GM20000 (cell line): ENCODE data around the gene INPP5K.
A peak's percentile ranks its signal among the peaks of the same experiment; 100 is the strongest.

Experiments
- DNase-seq: peaks from one replicate; pipeline ENCODE4 v3.0.0; 2012; ENCODE audit warnings: low spot score
- CTCF ChIP-seq: IDR thresholded peaks from 2 replicates; pipeline ENCODE4 v1.5.1; 2012; ENCODE audit warnings: mild to moderate bottlenecking, control low read depth; ENCODE audit errors: extremely low read depth, missing control alignments

INPP5K gene

GRCh38 chr17:1522626-1523025 lies 6.2 kb upstream of the INPP5K start:
- TF ChIP-seq CTCF, result no peak
- no peak for DNase-seq

GRCh38 chr17:1521086-1521640 lies 4.8 kb upstream of the INPP5K start:
- no peak for DNase-seq
- TF ChIP-seq CTCF, result no peak

GRCh38 chr17:1519678-1520077 lies 3.3 kb upstream of the INPP5K start:
- TF ChIP-seq CTCF, result no peak
- no peak for DNase-seq

GRCh38 chr17:1518410-1518809 lies 2.0 kb upstream of the INPP5K start:
- no peak for DNase-seq
- no peak for TF ChIP-seq CTCF

DNA sequence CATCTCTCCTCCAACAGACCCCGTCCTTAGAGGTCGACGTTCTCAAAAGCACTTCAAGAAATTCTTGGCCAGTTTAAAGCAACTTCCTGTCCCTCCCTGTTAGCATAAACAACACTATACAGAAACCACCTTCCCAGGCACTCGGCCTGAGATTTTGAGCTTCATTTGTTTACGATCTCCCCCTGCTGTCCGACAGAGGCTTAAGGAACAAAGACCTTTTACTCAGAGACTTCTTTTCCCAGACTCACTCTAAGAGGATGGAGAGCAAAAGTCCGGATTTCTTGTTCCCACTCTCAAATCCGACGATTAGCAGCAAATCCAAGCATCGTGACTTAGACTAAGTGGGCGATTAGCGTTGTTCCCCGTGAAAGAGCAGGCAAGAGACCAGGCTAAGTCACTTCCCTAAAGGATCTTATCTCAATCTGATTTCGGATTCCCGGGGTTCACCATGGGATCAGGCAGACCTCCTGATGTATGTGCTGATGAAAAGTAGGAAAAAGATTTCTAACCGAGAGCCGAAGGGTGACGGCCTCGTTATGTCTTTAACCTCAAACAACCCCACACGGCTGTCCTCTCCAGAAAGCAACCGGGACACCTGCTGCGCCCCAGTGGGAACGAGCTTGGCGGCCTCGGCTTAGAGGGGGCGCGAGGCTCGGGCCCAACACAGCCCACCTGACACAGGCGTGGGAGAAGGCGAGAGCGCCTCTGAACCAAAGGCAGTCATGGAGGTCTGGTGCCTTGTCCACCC lies 598 bp downstream of the INPP5K start:
- TF ChIP-seq CTCF, result peak; percentile 55
- peak; percentile 86 for DNase-seq

DNA sequence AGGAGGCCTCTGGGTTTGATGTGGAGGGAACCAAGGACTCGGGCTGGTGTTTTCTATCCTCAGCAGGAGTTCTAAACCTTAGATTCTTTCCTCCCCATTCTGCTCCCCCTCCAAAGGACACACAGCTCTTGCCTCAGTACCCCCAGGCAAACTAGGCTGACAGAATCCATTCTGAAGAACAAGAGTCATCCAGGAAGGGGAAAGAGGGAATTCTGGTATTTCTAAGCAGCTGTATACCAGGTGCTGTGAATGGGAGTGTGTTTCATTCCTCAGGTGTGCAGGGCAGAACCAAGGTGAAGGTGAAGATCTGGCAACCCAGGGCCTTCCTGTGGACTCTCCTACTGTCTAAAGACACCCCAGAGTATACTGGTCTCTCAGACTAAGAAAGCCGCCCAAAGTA lies 4.1 kb downstream of the INPP5K start:
- DNase-seq, result no peak
- TF ChIP-seq CTCF, result no peak

DNA sequence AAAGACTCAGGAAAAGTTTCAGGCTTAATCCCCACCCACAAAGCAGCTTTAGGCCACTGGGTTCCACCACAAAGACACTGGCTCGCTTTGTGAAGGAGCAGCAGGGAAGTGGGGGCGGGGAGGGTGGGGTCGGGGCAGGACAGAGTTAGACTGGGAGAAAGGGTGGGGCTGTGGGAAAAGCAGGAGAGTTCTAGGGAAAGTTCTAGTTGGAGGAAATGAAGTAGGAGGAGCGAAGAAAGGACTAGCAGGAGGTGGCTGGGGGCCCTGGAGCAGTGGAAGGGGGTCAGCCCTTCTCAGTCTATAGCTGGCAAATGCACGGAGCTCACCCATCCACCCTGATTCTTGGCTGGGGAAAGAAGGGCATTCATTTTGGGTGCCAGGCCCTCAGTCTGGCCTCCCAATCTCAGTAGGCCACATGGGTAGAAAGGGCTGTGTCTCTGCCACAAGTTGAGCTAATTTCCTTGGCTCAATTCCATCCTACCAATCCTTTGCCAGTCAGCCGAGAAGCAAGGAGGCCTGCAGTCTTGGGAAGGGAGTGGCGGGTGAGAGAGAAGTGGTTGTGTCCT lies 4.6 kb downstream of the INPP5K start:
- no peak for DNase-seq
- TF ChIP-seq CTCF, result no peak
